Skeletal muscle satellite cell (primary cell): ENCODE data around the gene IQCM.

Experiments
- H3K27me3 ChIP-seq: 2 replicates; pipeline ENCODE4 v1.7.0; 2013; ENCODE audit warnings: low read length; ENCODE audit not compliant: control insufficient read depth, insufficient read depth
- H3K36me3 ChIP-seq: 2 replicates; pipeline ENCODE4 v1.7.0; 2013; ENCODE audit warnings: mild to moderate bottlenecking, control low read depth, low read length; ENCODE audit not compliant: insufficient read depth
- H3K4me1 ChIP-seq: 2 replicates; pipeline ENCODE4 v1.7.0; 2013; ENCODE audit warnings: low read length; ENCODE audit not compliant: control insufficient read depth, insufficient read depth
- H3K4me2 ChIP-seq: 2 replicates; pipeline ENCODE4 v1.7.0; 2013; ENCODE audit warnings: mild to moderate bottlenecking, low read length
- H3K4me3 ChIP-seq: 2 replicates; pipeline ENCODE4 v1.7.0; 2013; ENCODE audit warnings: low read length
- H3K9ac ChIP-seq: 2 replicates; pipeline ENCODE4 v1.7.0; 2013; ENCODE audit warnings: mild to moderate bottlenecking, low read depth, low read length, moderate library complexity
- H3K9me3 ChIP-seq: replicated peaks from 2 replicates; pipeline ENCODE4 v1.7.0; 2013; ENCODE audit warnings: mild to moderate bottlenecking, control low read depth, low read length

IQCM gene

GRCh38 chr4:149441338-149441737 is 374.3 kb downstream of the IQCM start:
- Histone ChIP-seq H3K36me3 (no peaks in the 10 kb centered on the region), H3K4me1 (peaks cover 12% of the 10 kb centered on the region), H3K4me3 (no peak overlapping the region), H3K9ac (no peak overlapping the region), H3K27me3 (no peaks in the 10 kb centered on the region), H3K4me2 (no peak overlapping the region), H3K9me3 (no peaks in the 10 kb centered on the region)

GRCh38 chr4:149426461-149426860 is 389.2 kb downstream of the IQCM start:
- Histone ChIP-seq H3K4me2 (no peak overlapping the region), H3K36me3 (no peaks in the 10 kb centered on the region), H3K9ac (no peak overlapping the region), H3K9me3 (no peaks in the 10 kb centered on the region), H3K4me1 (no peaks in the 10 kb centered on the region), H3K27me3 (no peaks in the 10 kb centered on the region), H3K4me3 (no peak overlapping the region)

GRCh38 chr4:149409555-149409962 is 406.1 kb downstream of the IQCM start:
- no peaks in the 10 kb centered on the region for H3K9me3 ChIP-seq
- H3K4me2 ChIP-seq: peak overlapping the region; percentile 69
- H3K4me1 ChIP-seq: peaks cover 16% of the 10 kb centered on the region
- peak overlapping the region; percentile 13 for H3K4me3 ChIP-seq
- H3K9ac ChIP-seq: peak overlapping the region; percentile 83
- H3K36me3 ChIP-seq: no peaks in the 10 kb centered on the region
- H3K27me3 ChIP-seq: no peaks in the 10 kb centered on the region

GRCh38 chr4:149409146-149409545 is 406.5 kb downstream of the IQCM start:
- Histone ChIP-seq H3K27me3 (no peaks in the 10 kb centered on the region), H3K9me3 (no peaks in the 10 kb centered on the region), H3K36me3 (no peaks in the 10 kb centered on the region), H3K4me3 (no peak overlapping the region), H3K4me2 (peak overlapping the region; percentile 69), H3K4me1 (peaks cover 16% of the 10 kb centered on the region), H3K9ac (peak overlapping the region; percentile 83)

GRCh38 chr4:149404143-149404542 is 411.5 kb downstream of the IQCM start:
- no peaks in the 10 kb centered on the region for H3K36me3 ChIP-seq
- no peaks in the 10 kb centered on the region for H3K27me3 ChIP-seq
- H3K4me3 ChIP-seq: no peak overlapping the region

GRCh38 chr4:149403081-149403480 is 412.6 kb downstream of the IQCM start:
- Histone ChIP-seq H3K36me3 (no peaks in the 10 kb centered on the region), H3K27me3 (no peaks in the 10 kb centered on the region), H3K4me3 (no peak overlapping the region), H3K9me3 (no peaks in the 10 kb centered on the region), H3K9ac (no peak overlapping the region), H3K4me1 (no peaks in the 10 kb centered on the region), H3K4me2 (no peak overlapping the region)

More at GRCh38 chr4:149404143-149404542, 411.5 kb downstream of the IQCM start:
- Histone ChIP-seq H3K4me2 (no peak overlapping the region), H3K9ac (no peak overlapping the region), H3K4me1 (peaks cover 9% of the 10 kb centered on the region), H3K9me3 (no peaks in the 10 kb centered on the region)

GRCh38 chr4:149398993-149399392 is 416.6 kb downstream of the IQCM start:
- Histone ChIP-seq H3K27me3 (no peaks in the 10 kb centered on the region), H3K9me3 (no peaks in the 10 kb centered on the region), H3K4me2 (no peak overlapping the region), H3K4me1 (no peaks in the 10 kb centered on the region), H3K9ac (no peak overlapping the region), H3K4me3 (no peak overlapping the region), H3K36me3 (no peaks in the 10 kb centered on the region)

- no peak overlapping the region for H3K4me3 ChIP-seq
- no peak overlapping the region for H3K9ac ChIP-seq
- no peaks in the 10 kb centered on the region for H3K4me1 ChIP-seq
- H3K9me3 ChIP-seq: no peaks in the 10 kb centered on the region
- H3K27me3 ChIP-seq: no peaks in the 10 kb centered on the region
- no peak overlapping the region for H3K4me2 ChIP-seq
- no peaks in the 10 kb centered on the region for H3K36me3 ChIP-seq
These were observed 444.7 kb downstream of the IQCM start for GRCh38 chr4:149370785-149371420.

GRCh38 chr4:149370002-149370401 is 445.6 kb downstream of the IQCM start:
- Histone ChIP-seq H3K36me3 (no peaks in the 10 kb centered on the region), H3K27me3 (no peaks in the 10 kb centered on the region), H3K4me1 (no peaks in the 10 kb centered on the region), H3K9ac (no peak overlapping the region), H3K4me3 (no peak overlapping the region), H3K4me2 (no peak overlapping the region), H3K9me3 (no peaks in the 10 kb centered on the region)

- Histone ChIP-seq H3K4me2 (no peak overlapping the region), H3K4me3 (no peak overlapping the region), H3K36me3 (no peaks in the 10 kb centered on the region), H3K27me3 (no peaks in the 10 kb centered on the region), H3K4me1 (no peaks in the 10 kb centered on the region), H3K9ac (no peak overlapping the region), H3K9me3 (no peaks in the 10 kb centered on the region)
These were observed 462.4 kb downstream of the IQCM start for GRCh38 chr4:149353241-149353640.

- Histone ChIP-seq H3K36me3 (no peaks in the 10 kb centered on the region), H3K4me1 (peaks cover 4% of the 10 kb centered on the region), H3K9me3 (no peaks in the 10 kb centered on the region), H3K27me3 (no peaks in the 10 kb centered on the region), H3K9ac (no peak overlapping the region), H3K4me2 (no peak overlapping the region), H3K4me3 (no peak overlapping the region)
These were observed 466.1 kb downstream of the IQCM start for GRCh38 chr4:149349541-149349940.

- Histone ChIP-seq H3K9me3 (no peaks in the 10 kb centered on the region), H3K36me3 (no peaks in the 10 kb centered on the region), H3K9ac (no peak overlapping the region), H3K4me1 (peaks cover 4% of the 10 kb centered on the region), H3K4me3 (no peak overlapping the region), H3K4me2 (no peak overlapping the region), H3K27me3 (no peaks in the 10 kb centered on the region)
These were observed 468.5 kb downstream of the IQCM start for GRCh38 chr4:149347139-149347538.
